Stimulated activated CD4-positive, alpha-beta T cell treated with anti-CD3 and anti-CD28 coated beads, Interleukin-12 subunit alpha, Interleukin-12 subunit beta, amount 100 ng/mL, for 48 hours (primary cell): Measurements from ENCODE around the gene AKR1C8.

Source experiments
- DNase-seq, 3 donors: peaks; one replicate each; pipeline ENCODE4 v3.0.0-alpha.2; 2020; ENCODE audit warnings: low read depth in 2 of 3, low spot score in 1 of 3

Gene AKR1C8

DNA sequence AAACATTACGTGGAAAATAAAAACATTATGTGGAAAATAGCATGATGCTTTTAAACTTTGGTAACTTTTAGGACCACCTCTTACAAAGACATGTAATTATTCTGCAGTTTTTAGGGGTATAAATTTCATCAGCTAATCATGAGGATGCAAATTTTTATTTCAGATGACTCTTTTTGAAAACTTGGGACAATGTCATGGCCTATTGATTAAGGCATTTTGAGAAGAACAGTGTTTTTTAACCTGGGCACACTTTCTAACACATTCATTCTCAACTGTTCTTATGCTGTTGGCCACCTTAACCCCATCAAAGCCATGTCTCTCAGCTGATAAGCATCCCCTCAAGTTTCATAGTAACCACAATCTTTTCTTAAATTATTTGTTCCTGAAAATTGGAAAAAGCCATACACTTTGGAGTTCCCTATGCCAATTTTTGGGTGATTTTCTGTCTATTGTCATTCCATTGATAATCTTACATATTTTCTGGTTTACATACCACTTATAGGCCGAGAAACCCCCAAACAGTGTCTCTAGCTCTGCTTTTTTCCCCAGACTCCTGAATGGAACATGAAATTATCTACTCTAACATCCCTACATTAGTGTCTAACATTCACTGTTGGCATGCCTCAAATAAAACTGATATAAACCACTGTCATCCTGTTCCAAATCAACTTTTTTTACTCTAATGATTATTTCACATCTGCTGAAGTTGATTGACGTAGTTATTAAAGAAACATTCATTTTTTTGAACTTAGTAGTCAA, 76.1 kb downstream of the AKR1C8 start:
- no peak for DNase-seq

- no peak for DNase-seq
These were observed 77.0 kb downstream of the AKR1C8 start for GRCh38 chr10:5107860-5108526.

GRCh38 chr10:5106553-5106952, 78.4 kb downstream of the AKR1C8 start:
- DNase-seq, result no peak

DNA sequence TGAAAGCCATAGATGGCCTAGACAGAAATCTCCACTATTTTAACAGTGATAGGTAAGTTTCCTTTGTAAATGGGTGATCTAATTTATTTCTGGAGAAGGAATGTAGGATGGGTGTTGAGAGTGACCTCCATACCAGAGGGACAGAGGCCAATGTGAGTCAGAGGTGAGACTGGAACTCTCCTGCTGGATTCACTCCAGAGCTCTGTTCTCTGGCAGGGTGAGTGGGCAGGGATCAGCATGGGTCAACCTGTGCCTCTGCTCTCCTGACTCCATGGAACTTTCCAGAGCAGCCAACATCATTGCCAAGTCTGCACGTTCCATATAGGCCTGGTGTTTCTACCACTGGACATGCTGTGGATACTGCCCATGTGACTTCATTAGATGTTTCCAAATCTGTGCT, 79.3 kb downstream of the AKR1C8 start:
- no peak for DNase-seq
